SK-N-SH (cell line): ENCODE data around the gene PPP1R1B. TPM values are rescaled to one million over a fixed set of nuclear protein-coding genes. Genes with fewer than 3 reads are reported as not detected.

Experiments used
- CHD2 ChIP-seq: fragments of 150-350 bp; IDR thresholded peaks from 2 replicates; pipeline ENCODE4 v1.6.1; 2018; ENCODE audit warnings: low read length; ENCODE audit not compliant: partially characterized antibody
- CTCF ChIP-seq: fragments of 200-600 bp; sonication (generic); IDR thresholded peaks from 2 replicates; pipeline ENCODE4 v1.6.1; 2017; ENCODE audit warnings: antibody characterized with exemption, mild to moderate bottlenecking, moderate library complexity
- EP300 ChIP-seq, 2 experiments: IDR thresholded peaks; 2 replicates each; pipeline versions ENCODE4 v1.4.0 to v1.6.1; 2012; ENCODE audit warnings: borderline replicate concordance in 1 of 2, low read depth in 1 of 2, low read length in 1 of 2
- EZH2phosphoT487 ChIP-seq: fragments of 200-600 bp; sonication (generic); IDR thresholded peaks from 2 replicates; pipeline ENCODE4 v1.6.1; 2017; ENCODE audit warnings: low read depth, mixed run types, mild to moderate bottlenecking, antibody characterized with exemption, moderate library complexity, borderline replicate concordance
- FOSL2 ChIP-seq: IDR thresholded peaks from 2 replicates; pipeline ENCODE4 v1.4.0; 2012; ENCODE audit warnings: low read depth, mild to moderate bottlenecking, moderate library complexity, borderline replicate concordance
- FOXJ3 ChIP-seq: sonication (generic); formaldehyde crosslinking; IDR thresholded peaks from 2 replicates; pipeline ENCODE4 v1.5.1; 2020; ENCODE audit warnings: mild to moderate bottlenecking, missing genetic modification reagents
- GATA2 ChIP-seq: sonication (generic); formaldehyde crosslinking; IDR thresholded peaks from 2 replicates; pipeline ENCODE4 v1.5.0; 2020; ENCODE audit warnings: mild to moderate bottlenecking, missing genetic modification reagents
- MAX ChIP-seq: IDR thresholded peaks from 2 replicates; pipeline ENCODE4 v1.4.0; 2012; ENCODE audit warnings: low read depth
- MXI1 ChIP-seq: IDR thresholded peaks from 2 replicates; pipeline ENCODE4 v1.6.1; 2012; ENCODE audit warnings: mild to moderate bottlenecking, low read depth, low read length, improper control_type of control experiment
- POLR2AphosphoS5 ChIP-seq: IDR thresholded peaks from 2 replicates; pipeline ENCODE4 v1.6.1; 2012; ENCODE audit warnings: low read depth, low read length
- RCOR1 ChIP-seq: fragments of 150-350 bp; IDR thresholded peaks from 2 replicates; pipeline ENCODE4 v1.6.1; 2017; ENCODE audit warnings: antibody characterized with exemption, low read length
- REST ChIP-seq: IDR thresholded peaks from 2 replicates; pipeline ENCODE4 v1.6.1; 2012; ENCODE audit warnings: mild to moderate bottlenecking, low read depth, low read length, moderate library complexity
- RFX5 ChIP-seq: IDR thresholded peaks from 2 replicates; pipeline ENCODE4 v1.6.1; 2012; ENCODE audit warnings: mild to moderate bottlenecking, improper control_type of control experiment, low read length
- SMC3 ChIP-seq: IDR thresholded peaks from 2 replicates; pipeline ENCODE4 v1.6.1; 2012; ENCODE audit warnings: low read depth, low read length, improper control_type of control experiment
- TAF1 ChIP-seq: IDR thresholded peaks from 2 replicates; pipeline ENCODE4 v1.6.1; 2012; ENCODE audit warnings: low read depth, mild to moderate bottlenecking, low read length, moderate library complexity, borderline replicate concordance
- polyA plus RNA-seq, 3 experiments: library from polyadenylated mRNA; depleted of rRNA; stranded (reverse); fragments of >200 nt; gene quantifications; 2 replicates each; pipeline ENCODE4 v1.2.3, GENCODE V29; 2012
- TF ChIP-seq, protein P1 (sequence below): fragments of 150-350 bp; IDR thresholded peaks from 2 replicates; pipeline ENCODE4 v1.6.1; 2017; ENCODE audit warnings: antibody characterized with exemption, low read length, low read depth, borderline replicate concordance

PPP1R1B gene
- polyA plus RNA-seq, 1 of the 3 experiments (the other 2 are of a cell fraction) = 0.07 TPM

DNA sequence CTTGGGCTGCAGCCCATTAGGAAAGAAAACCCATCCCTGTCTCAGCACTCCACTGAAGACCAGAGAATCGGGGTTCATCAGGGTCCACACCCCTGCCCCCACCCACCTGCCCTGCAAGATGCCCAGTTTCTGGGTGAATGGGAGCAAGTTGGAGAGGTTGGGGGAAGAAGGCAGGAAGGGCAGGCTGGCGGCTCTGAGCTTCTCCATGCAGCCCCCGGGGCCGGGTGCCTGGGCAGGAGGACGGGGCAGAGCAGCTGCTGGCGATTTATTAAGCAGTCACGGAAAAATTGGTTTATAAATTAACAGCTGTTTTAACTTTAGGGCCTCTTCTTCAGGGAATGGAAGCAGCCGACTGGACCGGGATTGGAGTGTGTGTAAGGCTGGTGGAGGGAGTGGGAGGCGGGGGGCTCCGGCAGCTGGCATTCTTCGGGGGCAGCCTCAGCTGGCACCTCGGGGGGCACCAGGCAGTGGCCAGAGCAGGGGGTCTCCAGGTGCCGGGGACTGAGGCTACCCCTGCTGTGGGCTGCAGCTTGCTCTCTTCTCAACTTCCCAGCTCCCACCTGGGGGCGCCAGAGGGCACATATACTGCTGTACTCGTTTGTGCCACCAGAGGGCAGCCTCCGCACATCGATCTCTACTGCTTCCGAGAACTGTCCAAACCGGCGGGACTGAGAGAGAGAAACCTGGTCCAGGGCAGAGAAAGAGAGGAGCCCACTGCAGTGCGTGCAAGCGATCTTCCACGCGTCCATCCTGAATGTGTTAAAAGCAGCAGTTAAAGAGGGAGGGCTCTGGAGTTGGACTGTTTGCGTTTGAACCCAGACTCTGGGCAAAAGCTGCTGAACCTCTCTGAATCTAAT, 5.0 kb upstream of the PPP1R1B start (continued):
- TF ChIP-seq CTCF (peak; percentile 99), FOSL2 (no peak), RCOR1 (peak; percentile 53; the same call in 1 of the 2 replicates), TAF1 (no peak), GATA2 (no peak), RFX5 (no peak), SMC3 (peak; percentile 94), MXI1 (no peak), MAX (peak; percentile 21; the same call in 1 of the 2 replicates), EZH2phosphoT487 (no peak), REST (peak; percentile 92), CHD2 (peak; percentile 68), EP300 (IDR thresholded peaks at IDR 0.05; ENCODE audit: borderline replicate concordance in 1 of 2, low read depth in 1 of 2, low read length in 1 of 2) (no peak), POLR2AphosphoS5 (no peak), FOXJ3 (CRISPR knock-in tag) (no peak)
- TF ChIP-seq, protein P1, sequence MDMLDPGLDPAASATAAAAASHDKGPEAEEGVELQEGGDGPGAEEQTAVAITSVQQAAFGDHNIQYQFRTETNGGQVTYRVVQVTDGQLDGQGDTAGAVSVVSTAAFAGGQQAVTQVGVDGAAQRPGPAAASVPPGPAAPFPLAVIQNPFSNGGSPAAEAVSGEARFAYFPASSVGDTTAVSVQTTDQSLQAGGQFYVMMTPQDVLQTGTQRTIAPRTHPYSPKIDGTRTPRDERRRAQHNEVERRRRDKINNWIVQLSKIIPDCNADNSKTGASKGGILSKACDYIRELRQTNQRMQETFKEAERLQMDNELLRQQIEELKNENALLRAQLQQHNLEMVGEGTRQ = no peak
- TF ChIP-seq, all 33 proteins: peak for 9
